ENCODE measurements around the gene MYO5A. TPM values are rescaled to one million over a fixed set of nuclear protein-coding genes. Genes with fewer than 3 reads are reported as not detected.

The MYO5A gene
- total RNA-seq, 1 experiment from 2014 or later = 9.9 TPM

- DNase-seq = no peak
- no peak overlapping the region for H3K27ac Mint-ChIP-seq (ENCODE audit: unreplicated experiment)
- Histone ChIP-seq H3K27me3 (replicated peaks; ENCODE audit: control insufficient read depth, insufficient read depth, low read length) (no peaks in the 10 kb centered on the region), H3K36me3 (ENCODE audit: control insufficient read depth, insufficient read depth, low read length) (no peaks in the 10 kb centered on the region), H3K9me3 (no peaks in the 10 kb centered on the region), H3K4me1 (no peaks in the 10 kb centered on the region), H3K4me3 (ENCODE audit: low read depth, low read length) (no peak overlapping the region)
- no peaks in the 10 kb centered on the region for H3K36me3 Mint-ChIP-seq (ENCODE audit: insufficient read depth, unreplicated experiment)
- no peaks in the 10 kb centered on the region for H3K9me3 Mint-ChIP-seq (ENCODE audit: unreplicated experiment)
- H3K4me3 Mint-ChIP-seq (ENCODE audit: unreplicated experiment) = no peak overlapping the region
- no peaks in the 10 kb centered on the region for H3K4me1 Mint-ChIP-seq (ENCODE audit: low read depth, unreplicated experiment)
- ChIA-PET POLR2A (no interaction called here), CTCF (no interaction called here)
- intact Hi-C loops (cut with micrococcal nuclease; ENCODE audit: unreplicated experiment) = no loop called here
- BruUV-seq (replicated peaks) = no TSS peak
- H3K27me3 Mint-ChIP-seq (ENCODE audit: insufficient read depth, unreplicated experiment) = no peaks in the 10 kb centered on the region
- no peak for TF ChIP-seq CTCF (IDR thresholded peaks at IDR 0.05; ENCODE audit: insufficient read depth in 1 of 2, low read depth in 1 of 2, low read length in 1 of 2, severe bottlenecking in 1 of 2, unreplicated experiment in 1 of 2)
These were observed 143.0 kb downstream of the MYO5A start for GRCh38 chr15:52385670-52386069.

- no peak for DNase-seq
- Mint-ChIP-seq H3K4me1 (ENCODE audit: low read depth, unreplicated experiment) (no peaks in the 10 kb centered on the region), H3K4me3 (ENCODE audit: unreplicated experiment) (no peak overlapping the region), H3K9me3 (ENCODE audit: unreplicated experiment) (no peaks in the 10 kb centered on the region), H3K27ac (ENCODE audit: unreplicated experiment) (no peak overlapping the region), H3K27me3 (ENCODE audit: insufficient read depth, unreplicated experiment) (no peaks in the 10 kb centered on the region), H3K36me3 (ENCODE audit: insufficient read depth, unreplicated experiment) (peaks cover under 1% of the 10 kb centered on the region)
- Histone ChIP-seq H3K9me3 (no peaks in the 10 kb centered on the region), H3K4me1 (no peaks in the 10 kb centered on the region), H3K4me3 (ENCODE audit: low read depth, low read length) (no peak overlapping the region), H3K27me3 (replicated peaks; ENCODE audit: control insufficient read depth, insufficient read depth, low read length) (no peaks in the 10 kb centered on the region), H3K36me3 (ENCODE audit: control insufficient read depth, insufficient read depth, low read length) (no peaks in the 10 kb centered on the region)
- CTCF ChIA-PET = no interaction called here
- intact Hi-C loops (cut with micrococcal nuclease; ENCODE audit: unreplicated experiment) = no loop called here
- POLR2A ChIA-PET = no interaction called here
- no peak for TF ChIP-seq CTCF (IDR thresholded peaks at IDR 0.05; ENCODE audit: insufficient read depth in 1 of 2, low read depth in 1 of 2, low read length in 1 of 2, severe bottlenecking in 1 of 2, unreplicated experiment in 1 of 2)
- no TSS peak for BruUV-seq (replicated peaks)
These were observed 145.5 kb downstream of the MYO5A start for GRCh38 chr15:52383100-52383588.

GRCh38 chr15:52382647-52383046 is 146.0 kb downstream of the MYO5A start:
- Histone ChIP-seq H3K9me3 (no peaks in the 10 kb centered on the region), H3K4me3 (ENCODE audit: low read depth, low read length) (no peak overlapping the region), H3K4me1 (no peaks in the 10 kb centered on the region), H3K36me3 (ENCODE audit: control insufficient read depth, insufficient read depth, low read length) (no peaks in the 10 kb centered on the region), H3K27me3 (replicated peaks; ENCODE audit: control insufficient read depth, insufficient read depth, low read length) (no peaks in the 10 kb centered on the region)
- BruUV-seq (replicated peaks) = no TSS peak
- no peaks in the 10 kb centered on the region for H3K9me3 Mint-ChIP-seq (ENCODE audit: unreplicated experiment)
- ChIA-PET CTCF (no interaction called here), POLR2A (no interaction called here)
- no peak overlapping the region for H3K27ac Mint-ChIP-seq (ENCODE audit: unreplicated experiment)
- no peaks in the 10 kb centered on the region for H3K4me1 Mint-ChIP-seq (ENCODE audit: low read depth, unreplicated experiment)
- H3K27me3 Mint-ChIP-seq (ENCODE audit: insufficient read depth, unreplicated experiment) = no peaks in the 10 kb centered on the region
- H3K4me3 Mint-ChIP-seq (ENCODE audit: unreplicated experiment) = no peak overlapping the region
- intact Hi-C loops (cut with micrococcal nuclease; ENCODE audit: unreplicated experiment) = no loop called here
- TF ChIP-seq CTCF (IDR thresholded peaks at IDR 0.05; ENCODE audit: insufficient read depth in 1 of 2, low read depth in 1 of 2, low read length in 1 of 2, severe bottlenecking in 1 of 2, unreplicated experiment in 1 of 2) = no peak
- no peak for DNase-seq
- H3K36me3 Mint-ChIP-seq (ENCODE audit: insufficient read depth, unreplicated experiment) = peaks cover 4% of the 10 kb centered on the region
